ENCODE measurements around the gene NDUFB7. TPM values are rescaled to one million over a fixed set of nuclear protein-coding genes. Genes with fewer than 3 reads are reported as not detected.
"Not testable (repeated sequence)": the region's sequence is repeated elsewhere in the genome, so short reads cannot be mapped to it uniquely, and the experiment has no call there.

The NDUFB7 gene
- total and polyA plus RNA-seq, 3 donors from 2014 or later = 259 to 493 (median 389) TPM

GRCh38 chr19:14554382-14554812, 17.5 kb downstream of the NDUFB7 start:
- H3K4me1 ChIP-seq = peaks cover 34% of the 10 kb centered on the region
- H3K27ac ChIP-seq = peak overlapping the region; percentile 8 to 29

GRCh38 chr19:14553939-14554243, 18.0 kb downstream of the NDUFB7 start:
- DNase-seq = no peak
- peak overlapping the region; percentile 8 to 29 for H3K27ac ChIP-seq
- H3K36me3 ChIP-seq (ENCODE audit: low read depth, missing control alignments) = no peaks in the 10 kb centered on the region
- intact Hi-C loops (cut with DNase I; ENCODE audit: low total_unique reads) = no loop called here
- TF ChIP-seq CTCF (IDR thresholded peaks at IDR 0.05) = no peak
- no peak for TF ChIP-seq POLR2A (IDR thresholded peaks at IDR 0.05)
- no peaks in the 10 kb centered on the region for H3K27me3 ChIP-seq
- H3K4me1 ChIP-seq = peaks cover 34% of the 10 kb centered on the region
- 73 to 80% methylated on average over 2 to 9 of the region's 9 CpGs for WGBS, 2 donors
- H3K9me3 ChIP-seq = no peaks in the 10 kb centered on the region
- H3K4me3 ChIP-seq = no peak overlapping the region

More at GRCh38 chr19:14554382-14554812, 17.5 kb downstream of the NDUFB7 start:
- H3K27me3 ChIP-seq = no peaks in the 10 kb centered on the region
- WGBS, 2 donors = 48 to 68% methylated on average over 2 to 6 of the region's 6 CpGs
- no peak overlapping the region for H3K4me3 ChIP-seq
- TF ChIP-seq POLR2A (IDR thresholded peaks at IDR 0.05) (no peak), CTCF (IDR thresholded peaks at IDR 0.05) (no peak)
- intact Hi-C loops (cut with DNase I; ENCODE audit: low total_unique reads) = no loop called here
- H3K9me3 ChIP-seq = no peaks in the 10 kb centered on the region
- peak; percentile 63 for DNase-seq
- no peaks in the 10 kb centered on the region for H3K36me3 ChIP-seq (ENCODE audit: low read depth, missing control alignments)

- TF ChIP-seq POLR2A (IDR thresholded peaks at IDR 0.05) (no peak), CTCF (IDR thresholded peaks at IDR 0.05) (no peak)
- H3K4me3 ChIP-seq = no peak overlapping the region
- no peaks in the 10 kb centered on the region for H3K27me3 ChIP-seq
- 80 to 88% methylated on average over 1 to 30 of the region's 35 CpGs for whole genome bisulfite sequencing, 2 donors
- DNase-seq = no peak
- peak overlapping the region in 1 of 2 donors; percentile 50 for H3K27ac ChIP-seq
- H3K4me1 ChIP-seq = peaks cover 34% of the 10 kb centered on the region
- H3K36me3 ChIP-seq (ENCODE audit: low read depth, missing control alignments) = no peaks in the 10 kb centered on the region
- intact Hi-C loops (cut with DNase I; ENCODE audit: low total_unique reads) = no loop called here
- H3K9me3 ChIP-seq = no peaks in the 10 kb centered on the region
These were observed 18.6 kb downstream of the NDUFB7 start for GRCh38 chr19:14553042-14553938.

GRCh38 chr19:14552006-14552360, 19.9 kb downstream of the NDUFB7 start:
- intact Hi-C loops (cut with DNase I; ENCODE audit: low total_unique reads); H3K4me3 ChIP-seq; H3K36me3 ChIP-seq (ENCODE audit: low read depth, missing control alignments); H3K9me3 ChIP-seq; H3K27ac ChIP-seq; H3K27me3 ChIP-seq; DNase-seq: not testable (repeated sequence)
- peaks cover 34% of the 10 kb centered on the region for H3K4me1 ChIP-seq
- WGBS, 2 donors = 39 to 63% methylated on average over 8 of the region's 8 CpGs

GRCh38 chr19:14551134-14552005, 20.5 kb downstream of the NDUFB7 start:
- H3K36me3 ChIP-seq (ENCODE audit: low read depth, missing control alignments); H3K9me3 ChIP-seq; intact Hi-C loops (cut with DNase I; ENCODE audit: low total_unique reads); H3K27ac ChIP-seq; H3K4me3 ChIP-seq; H3K27me3 ChIP-seq: not testable (repeated sequence)
- DNase-seq = peak; percentile 74
- 71 to 91% methylated on average over 8 to 12 of the region's 12 CpGs for WGBS, 2 donors
- H3K4me1 ChIP-seq = peaks cover 28% of the 10 kb centered on the region

Measured in testis (tissue), 3 donors.